ENCODE measurements around the gene AOC1. TPM values are rescaled to one million over a fixed set of nuclear protein-coding genes. Genes with fewer than 3 reads are reported as not detected.

The AOC1 gene
- total and polyA plus RNA-seq, 4 donors = 0.20 to 0.78 (median 0.27) TPM; not detected in 1

DNA sequence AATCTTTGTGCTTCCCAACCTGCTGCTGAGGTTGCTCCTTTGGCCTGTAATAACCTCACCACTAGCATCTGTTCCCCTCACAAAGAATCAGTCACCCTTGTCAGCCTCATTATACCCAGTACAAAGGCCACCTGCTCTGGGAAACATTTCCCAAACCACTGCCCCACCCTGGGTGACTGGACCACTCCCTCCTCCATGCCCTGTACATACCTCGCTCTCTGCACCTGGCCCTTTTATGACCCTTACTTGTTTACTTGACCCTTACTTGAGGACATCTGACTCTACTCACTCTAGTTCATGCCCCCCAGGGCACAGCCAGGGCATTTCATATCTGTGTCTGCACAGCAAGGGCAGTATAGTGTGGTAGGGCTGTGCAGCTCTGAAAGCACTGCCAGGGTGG, 21.4 kb upstream of the AOC1 start:
- H3K4me1 ChIP-seq (ENCODE audit: control insufficient read depth, insufficient read depth, low read length) = peaks cover 9% of the 10 kb centered on the region
- DNase-seq (ENCODE audit: low read depth in 4 of 6, low spot score in 6 of 6) = peak in 1 of 6 donors; percentile 15
- no peaks in the 10 kb centered on the region for H3K27me3 ChIP-seq (ENCODE audit: control insufficient read depth, insufficient read depth, low read length)

DNA sequence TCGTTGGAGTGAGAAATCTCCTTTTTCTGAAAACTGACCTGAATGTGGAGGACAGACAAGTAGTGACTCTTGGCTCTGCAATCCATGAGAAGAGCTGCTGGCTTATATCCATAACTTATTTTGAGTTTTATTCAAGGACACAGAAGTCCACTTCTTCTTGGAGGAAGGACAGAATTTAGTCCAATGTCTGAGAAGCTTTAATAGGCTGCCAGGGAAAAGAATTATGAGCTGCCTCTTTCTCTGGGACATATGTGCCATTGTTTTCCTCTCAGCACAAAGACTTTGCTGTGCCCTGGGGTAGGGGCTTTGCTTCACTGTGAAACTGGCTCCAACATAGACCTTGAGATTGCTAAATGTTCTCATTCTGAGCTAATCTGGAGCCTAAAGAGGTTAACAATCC, 20.5 kb upstream of the AOC1 start:
- H3K27me3 ChIP-seq (ENCODE audit: control insufficient read depth, insufficient read depth, low read length) = no peaks in the 10 kb centered on the region
- no peaks in the 10 kb centered on the region for H3K9me3 ChIP-seq (ENCODE audit: control insufficient read depth, insufficient read depth, low read length)
- DNase-seq (ENCODE audit: low read depth in 4 of 6, low spot score in 6 of 6) = peak; percentile 31 to 86 (median 63)
- peaks cover 9% of the 10 kb centered on the region for H3K4me1 ChIP-seq (ENCODE audit: control insufficient read depth, insufficient read depth, low read length)
- WGBS (ENCODE audit: insufficient coverage) = 17% methylated on average over 1 of the region's 1 CpG
- H3K4me3 ChIP-seq (ENCODE audit: low read depth, low read length) = no peak overlapping the region
- H3K27ac ChIP-seq (ENCODE audit: low read depth, low read length) = peak overlapping the region; percentile 82
- no peaks in the 10 kb centered on the region for H3K36me3 ChIP-seq (ENCODE audit: control insufficient read depth, insufficient read depth, low read length)

More for the DNA sequence above, 21.4 kb upstream of the AOC1 start:
- H3K9me3 ChIP-seq (ENCODE audit: control insufficient read depth, insufficient read depth, low read length) = no peaks in the 10 kb centered on the region
- no peak overlapping the region for H3K4me3 ChIP-seq (ENCODE audit: low read depth, low read length)
- H3K36me3 ChIP-seq (ENCODE audit: control insufficient read depth, insufficient read depth, low read length) = no peaks in the 10 kb centered on the region
- 0% methylated on average over 1 of the region's 1 CpG for WGBS (ENCODE audit: insufficient coverage)
- peak overlapping the region; percentile 36 for H3K27ac ChIP-seq (ENCODE audit: low read depth, low read length)

DNA sequence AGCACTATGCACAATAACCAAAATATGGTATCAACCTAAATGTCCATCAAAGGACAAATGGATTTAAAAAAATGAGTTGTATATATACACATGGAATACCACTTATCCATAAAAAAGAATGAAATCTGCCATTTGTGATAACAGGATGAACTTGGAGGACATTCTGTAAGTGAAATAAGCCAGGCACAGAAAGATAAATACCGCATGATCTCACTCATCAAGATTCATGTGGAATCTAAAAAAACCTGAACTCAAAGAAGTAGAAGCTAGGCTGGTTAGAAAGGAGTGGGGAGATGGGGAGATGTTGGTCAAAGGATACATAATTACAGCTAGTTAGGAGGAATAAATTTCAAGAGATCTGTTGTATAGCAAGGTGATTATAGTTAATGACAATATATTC, 17.3 kb upstream of the AOC1 start:
- 100% methylated on average over 1 of the region's 1 CpG for WGBS (ENCODE audit: insufficient coverage)
- Histone ChIP-seq H3K4me1 (ENCODE audit: control insufficient read depth, insufficient read depth, low read length) (peaks cover 9% of the 10 kb centered on the region), H3K36me3 (ENCODE audit: control insufficient read depth, insufficient read depth, low read length) (no peaks in the 10 kb centered on the region)

DNA sequence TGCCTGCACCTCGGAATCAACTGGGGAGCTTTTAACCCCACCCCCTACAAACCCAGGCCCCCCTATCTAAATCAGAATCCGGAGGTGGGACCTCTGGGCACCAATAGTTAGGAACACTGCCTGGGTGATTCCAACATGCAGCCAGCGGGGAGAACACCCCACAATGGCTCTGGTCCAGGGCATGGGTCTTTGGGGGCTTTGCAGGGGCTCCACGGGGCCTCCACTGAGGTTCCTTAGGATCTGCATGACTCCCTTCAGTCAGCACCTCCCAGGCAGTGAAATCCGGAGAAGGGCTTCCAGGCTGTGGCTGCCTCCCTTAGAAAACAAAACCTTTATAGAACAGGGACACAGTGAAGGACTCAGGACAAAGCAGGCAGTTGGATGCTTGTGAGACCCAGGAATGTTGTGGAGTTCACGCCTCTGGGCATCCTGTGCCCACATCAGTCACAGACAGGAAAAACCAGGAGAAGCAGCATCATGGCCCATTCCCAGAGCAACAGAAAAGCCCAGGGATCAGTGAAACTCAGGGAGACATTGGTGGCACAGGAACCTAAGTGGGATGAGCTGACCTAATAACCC, 16.5 kb upstream of the AOC1 start:
- H3K4me3 ChIP-seq (ENCODE audit: low read depth, low read length) = no peak overlapping the region
- 88% methylated on average over 6 of the region's 6 CpGs for WGBS (ENCODE audit: insufficient coverage)
- no peak for DNase-seq (ENCODE audit: low read depth in 4 of 6, low spot score in 6 of 6)
- peaks cover 8% of the 10 kb centered on the region for H3K4me1 ChIP-seq (ENCODE audit: control insufficient read depth, insufficient read depth, low read length)
- no peaks in the 10 kb centered on the region for H3K9me3 ChIP-seq (ENCODE audit: control insufficient read depth, insufficient read depth, low read length)
- no peaks in the 10 kb centered on the region for H3K27me3 ChIP-seq (ENCODE audit: control insufficient read depth, insufficient read depth, low read length)
- no peaks in the 10 kb centered on the region for H3K36me3 ChIP-seq (ENCODE audit: control insufficient read depth, insufficient read depth, low read length)
- no peak overlapping the region for H3K27ac ChIP-seq (ENCODE audit: low read depth, low read length)

More for the DNA sequence above, 17.3 kb upstream of the AOC1 start:
- Histone ChIP-seq H3K27ac (ENCODE audit: low read depth, low read length) (no peak overlapping the region), H3K4me3 (ENCODE audit: low read depth, low read length) (no peak overlapping the region), H3K27me3 (ENCODE audit: control insufficient read depth, insufficient read depth, low read length) (no peaks in the 10 kb centered on the region), H3K9me3 (ENCODE audit: control insufficient read depth, insufficient read depth, low read length) (no peaks in the 10 kb centered on the region)
- no peak for DNase-seq (ENCODE audit: low read depth in 4 of 6, low spot score in 6 of 6)

DNA sequence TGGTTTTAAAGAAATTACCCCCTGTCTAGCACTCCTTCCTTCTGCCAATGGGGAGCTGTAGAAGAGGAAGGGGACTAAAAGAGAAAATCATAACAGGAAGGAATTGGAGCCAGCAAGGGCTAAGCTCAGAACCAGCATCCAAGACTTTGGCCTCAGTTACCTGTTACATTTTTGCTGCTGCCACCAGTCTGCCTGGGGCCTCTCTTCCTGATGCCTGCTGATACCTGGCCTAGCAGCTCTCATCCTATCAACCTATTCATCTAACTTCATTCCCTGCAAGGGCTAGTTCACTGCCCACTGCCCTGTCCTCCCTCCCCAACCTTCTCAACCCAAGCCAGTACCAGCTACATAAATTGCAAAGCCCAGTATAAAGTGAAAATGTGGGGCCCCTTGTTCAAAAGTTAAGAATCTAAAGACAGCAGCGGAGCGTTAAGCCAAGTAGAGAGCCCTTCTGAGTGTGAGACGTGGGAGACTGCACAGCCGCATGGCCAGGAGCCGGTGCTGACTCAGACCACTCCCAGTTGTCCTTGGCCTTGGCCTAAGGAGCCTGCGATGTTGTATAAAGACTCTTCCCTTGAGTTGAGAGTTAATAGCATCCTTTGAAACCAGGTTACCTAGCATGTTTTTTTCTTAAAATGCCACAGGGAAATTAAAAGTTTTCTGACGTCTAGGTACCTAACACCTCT, 13.2 kb upstream of the AOC1 start:
- H3K4me3 ChIP-seq (ENCODE audit: low read depth, low read length) = no peak overlapping the region
- H3K27me3 ChIP-seq (ENCODE audit: control insufficient read depth, insufficient read depth, low read length) = no peaks in the 10 kb centered on the region
- no peak overlapping the region for H3K27ac ChIP-seq (ENCODE audit: low read depth, low read length)
- DNase-seq (ENCODE audit: low read depth in 4 of 6, low spot score in 6 of 6) = no peak
- H3K9me3 ChIP-seq (ENCODE audit: control insufficient read depth, insufficient read depth, low read length) = peaks cover 1% of the 10 kb centered on the region
- WGBS (ENCODE audit: insufficient coverage) = 69% methylated on average over 6 of the region's 7 CpGs
- no peaks in the 10 kb centered on the region for H3K36me3 ChIP-seq (ENCODE audit: control insufficient read depth, insufficient read depth, low read length)
- H3K4me1 ChIP-seq (ENCODE audit: control insufficient read depth, insufficient read depth, low read length) = no peaks in the 10 kb centered on the region

DNA sequence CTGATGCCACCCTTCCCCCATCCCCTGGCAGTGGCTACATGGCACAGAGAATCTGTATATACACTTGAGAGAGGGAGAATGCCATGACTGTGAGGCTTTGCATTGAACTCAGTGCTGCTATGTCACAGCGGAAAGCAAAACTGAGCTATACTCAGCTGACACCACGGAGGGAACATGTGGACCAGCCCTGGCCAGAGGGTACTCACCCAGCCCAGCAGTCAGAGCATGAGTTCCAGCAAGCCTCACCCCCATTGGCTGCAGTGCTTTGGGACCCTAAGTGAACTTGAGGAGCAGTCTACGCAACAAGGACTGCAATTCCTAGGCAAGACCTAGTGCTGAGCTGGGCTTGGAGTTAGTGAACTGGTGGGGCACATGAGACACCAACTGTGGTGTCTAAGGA, 10.3 kb upstream of the AOC1 start:
- 80% methylated on average over 2 of the region's 3 CpGs for WGBS (ENCODE audit: insufficient coverage)
- H3K27me3 ChIP-seq (ENCODE audit: control insufficient read depth, insufficient read depth, low read length) = no peaks in the 10 kb centered on the region

DNA sequence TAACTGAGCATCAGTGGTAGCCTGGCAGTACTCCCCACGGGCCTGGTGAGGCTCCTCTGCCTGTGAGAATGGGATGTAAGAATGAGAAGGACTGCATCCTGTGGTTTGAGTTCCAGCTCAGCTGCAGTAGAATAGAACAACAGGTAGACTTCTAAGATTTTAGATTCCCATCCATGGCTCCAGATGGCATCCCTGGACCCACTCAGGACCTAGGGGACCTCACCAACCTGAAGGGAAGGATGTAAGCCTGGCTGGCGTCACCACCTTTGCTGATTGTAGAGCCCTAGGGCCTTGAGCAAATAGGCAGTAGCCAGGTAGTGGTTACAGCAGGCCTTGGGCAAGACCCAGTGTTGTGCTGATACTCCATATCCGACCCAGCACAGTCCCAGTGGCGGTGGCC, 9.6 kb upstream of the AOC1 start:
- peaks cover 1% of the 10 kb centered on the region for H3K9me3 ChIP-seq (ENCODE audit: control insufficient read depth, insufficient read depth, low read length)
- H3K27me3 ChIP-seq (ENCODE audit: control insufficient read depth, insufficient read depth, low read length) = no peaks in the 10 kb centered on the region
- H3K4me1 ChIP-seq (ENCODE audit: control insufficient read depth, insufficient read depth, low read length) = peaks cover 17% of the 10 kb centered on the region
- no peaks in the 10 kb centered on the region for H3K36me3 ChIP-seq (ENCODE audit: control insufficient read depth, insufficient read depth, low read length)
- WGBS (ENCODE audit: insufficient coverage) = 67% methylated on average over 3 of the region's 4 CpGs
- no peak overlapping the region for H3K27ac ChIP-seq (ENCODE audit: low read depth, low read length)
- DNase-seq (ENCODE audit: low read depth in 4 of 6, low spot score in 6 of 6) = no peak
- no peak overlapping the region for H3K4me3 ChIP-seq (ENCODE audit: low read depth, low read length)

More for the DNA sequence above, 10.3 kb upstream of the AOC1 start:
- no peak for DNase-seq (ENCODE audit: low read depth in 4 of 6, low spot score in 6 of 6)
- Histone ChIP-seq H3K4me3 (ENCODE audit: low read depth, low read length) (no peak overlapping the region), H3K27ac (ENCODE audit: low read depth, low read length) (no peak overlapping the region), H3K4me1 (ENCODE audit: control insufficient read depth, insufficient read depth, low read length) (peaks cover 17% of the 10 kb centered on the region), H3K36me3 (ENCODE audit: control insufficient read depth, insufficient read depth, low read length) (no peaks in the 10 kb centered on the region), H3K9me3 (ENCODE audit: control insufficient read depth, insufficient read depth, low read length) (peaks cover 1% of the 10 kb centered on the region)

DNA sequence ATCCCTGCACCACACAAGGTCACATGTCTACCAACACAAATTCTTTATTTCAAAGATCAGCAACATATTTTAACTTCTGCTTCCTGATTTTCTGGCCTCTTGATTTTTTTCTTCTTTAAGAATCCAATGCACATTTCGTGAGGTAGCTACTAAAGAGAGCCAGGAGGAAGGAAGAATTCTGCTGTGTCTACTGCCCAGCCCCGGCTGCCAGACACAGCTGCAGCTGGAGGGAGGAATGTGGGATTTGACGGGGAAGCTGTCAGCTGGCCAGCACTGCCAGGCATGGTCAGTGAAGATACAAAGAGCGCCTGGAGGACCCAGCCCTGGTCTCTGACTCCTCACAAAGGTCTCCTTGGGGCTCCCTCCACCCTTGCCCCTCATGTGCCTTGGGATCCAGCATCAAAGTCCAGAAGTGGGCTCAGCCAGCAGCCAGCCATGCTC, 6.9 kb upstream of the AOC1 start:
- Histone ChIP-seq H3K4me1 (ENCODE audit: control insufficient read depth, insufficient read depth, low read length) (peaks cover 17% of the 10 kb centered on the region), H3K9me3 (ENCODE audit: control insufficient read depth, insufficient read depth, low read length) (peaks cover 1% of the 10 kb centered on the region), H3K27ac (ENCODE audit: low read depth, low read length) (peak overlapping the region; percentile 22), H3K36me3 (ENCODE audit: control insufficient read depth, insufficient read depth, low read length) (no peaks in the 10 kb centered on the region), H3K27me3 (ENCODE audit: control insufficient read depth, insufficient read depth, low read length) (no peaks in the 10 kb centered on the region), H3K4me3 (ENCODE audit: low read depth, low read length) (no peak overlapping the region)
- 21% methylated on average over 4 of the region's 4 CpGs for WGBS (ENCODE audit: insufficient coverage)
- DNase-seq (ENCODE audit: low read depth in 4 of 6, low spot score in 6 of 6) = peak in 5 of 6 donors; percentile 5 to 65 (median 17)

DNA sequence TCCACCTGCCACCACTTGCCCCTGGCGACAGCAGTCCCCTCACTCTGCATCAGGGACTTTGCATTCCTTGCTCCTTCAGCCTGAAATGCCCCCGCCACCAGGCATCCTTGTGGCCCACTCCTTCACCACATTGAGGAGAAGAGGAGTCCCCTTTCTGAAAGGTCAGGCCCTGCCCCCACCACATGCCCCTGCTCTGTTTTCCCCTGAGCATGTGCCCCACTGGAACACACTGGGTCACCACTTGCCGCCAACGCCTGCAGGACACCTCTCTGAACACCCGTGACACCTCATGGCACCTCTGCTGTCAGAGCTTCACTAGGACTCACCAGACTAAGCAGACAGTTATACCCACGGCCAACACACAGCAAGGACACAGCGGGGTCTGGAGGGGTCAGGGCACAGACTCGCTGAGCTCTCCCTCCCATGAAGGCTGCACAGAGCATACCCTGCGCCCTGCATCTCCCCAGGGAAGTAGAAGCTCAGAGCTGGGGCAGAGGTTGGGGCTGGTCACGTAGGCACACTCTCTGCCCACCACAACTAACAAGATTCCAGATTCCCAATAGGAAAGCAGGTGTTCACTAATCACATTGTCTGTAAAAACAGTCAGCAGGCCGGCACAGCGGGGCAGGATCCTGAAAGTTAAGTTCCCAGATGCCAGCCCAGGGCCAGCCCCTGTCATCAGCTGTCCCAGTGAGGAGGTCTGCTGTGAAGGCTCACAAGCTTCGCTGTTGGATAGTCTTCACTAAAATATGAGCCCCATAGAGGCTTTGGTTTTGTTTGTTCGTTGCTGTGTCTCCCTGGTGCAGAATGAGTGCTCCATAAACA, 5.8 kb upstream of the AOC1 start:
- Histone ChIP-seq H3K4me1 (ENCODE audit: control insufficient read depth, insufficient read depth, low read length) (peaks cover 17% of the 10 kb centered on the region), H3K4me3 (ENCODE audit: low read depth, low read length) (no peak overlapping the region), H3K36me3 (ENCODE audit: control insufficient read depth, insufficient read depth, low read length) (no peaks in the 10 kb centered on the region), H3K9me3 (ENCODE audit: control insufficient read depth, insufficient read depth, low read length) (peaks cover 1% of the 10 kb centered on the region), H3K27ac (ENCODE audit: low read depth, low read length) (no peak overlapping the region), H3K27me3 (ENCODE audit: control insufficient read depth, insufficient read depth, low read length) (no peaks in the 10 kb centered on the region)
- WGBS (ENCODE audit: insufficient coverage) = 88% methylated on average over 10 of the region's 14 CpGs
- no peak for DNase-seq (ENCODE audit: low read depth in 4 of 6, low spot score in 6 of 6)

Measured in spinal cord (tissue), 10 donors.